Pons (tissue), 1 donor: ENCODE data around the gene GRHPR.
A peak's percentile ranks its signal among the peaks of the same experiment; 100 is the strongest.

Experiments
- DNase-seq: peaks from one replicate; pipeline ENCODE4 v3.0.0-alpha.2; 2016; ENCODE audit warnings: low spot score

The GRHPR gene

DNA sequence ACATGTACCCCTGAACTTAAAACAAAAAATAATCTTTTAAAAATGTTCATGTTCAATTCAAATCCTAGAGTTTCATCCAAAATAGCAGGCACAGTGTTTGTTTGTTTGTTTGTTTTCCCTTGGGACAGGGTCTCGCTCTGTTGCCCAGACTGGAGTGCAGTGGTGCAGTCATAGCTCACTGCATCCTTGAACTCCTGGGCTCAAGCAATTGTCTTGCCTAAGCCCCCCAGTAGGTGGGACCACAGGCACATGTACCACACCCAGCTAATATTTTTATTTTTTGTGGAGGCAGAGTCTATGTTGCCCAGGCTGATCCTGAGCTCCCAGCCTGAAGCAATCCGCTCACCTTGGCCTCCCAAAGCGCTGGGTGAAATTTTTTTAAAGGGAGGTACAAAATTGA, 58.3 kb downstream of the GRHPR start:
- no peak for DNase-seq

DNA sequence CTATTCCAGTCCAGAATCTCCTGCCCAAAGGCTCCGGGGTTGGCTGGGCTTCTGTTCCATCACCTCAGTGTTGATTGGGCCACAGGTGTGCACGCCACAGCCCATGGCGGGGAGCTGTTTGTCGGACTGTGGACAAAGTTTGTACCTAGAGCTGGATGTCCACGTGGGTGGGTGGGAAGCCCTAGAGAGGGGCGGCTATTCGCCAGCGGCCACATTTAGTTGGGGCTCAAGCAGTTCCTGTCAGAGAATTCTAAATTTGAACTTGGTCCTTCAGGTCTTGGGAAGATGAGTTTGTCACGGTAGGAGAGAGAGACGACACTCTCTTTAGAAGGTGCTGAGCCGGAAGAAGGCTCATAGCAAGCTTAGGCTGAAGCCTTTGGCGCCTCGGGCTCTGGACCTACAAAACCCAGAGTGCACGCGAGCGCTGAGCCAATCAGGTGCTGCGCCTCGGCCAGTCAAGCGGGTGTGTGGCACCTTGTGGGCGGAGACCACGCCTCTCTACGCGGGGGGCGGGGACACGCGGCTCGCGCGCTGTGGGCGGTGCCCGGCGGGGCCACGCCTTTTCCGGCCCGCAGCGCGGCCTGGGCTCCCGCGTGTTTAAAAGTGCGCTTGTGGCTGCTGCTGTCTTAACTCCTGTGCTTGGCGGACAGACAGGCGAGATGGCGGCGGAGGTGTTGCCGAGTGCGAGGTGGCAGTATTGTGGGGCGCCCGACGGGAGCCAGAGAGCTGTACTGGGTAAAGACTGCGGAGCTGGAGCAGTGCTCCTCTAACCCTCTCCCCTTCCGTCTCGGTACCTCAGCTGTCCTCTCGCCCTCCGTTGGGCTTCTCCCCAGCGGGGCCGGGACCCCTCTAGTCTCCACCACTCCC, 63.1 kb downstream of the GRHPR start, which contains the start of gene POLR1E:
POLR1E (plus strand) TSS at position 560 of the 867 bp plus-strand sequence; CDS start at position 660, 100 bp downstream.
- DNase-seq: peak; percentile 88

DNA sequence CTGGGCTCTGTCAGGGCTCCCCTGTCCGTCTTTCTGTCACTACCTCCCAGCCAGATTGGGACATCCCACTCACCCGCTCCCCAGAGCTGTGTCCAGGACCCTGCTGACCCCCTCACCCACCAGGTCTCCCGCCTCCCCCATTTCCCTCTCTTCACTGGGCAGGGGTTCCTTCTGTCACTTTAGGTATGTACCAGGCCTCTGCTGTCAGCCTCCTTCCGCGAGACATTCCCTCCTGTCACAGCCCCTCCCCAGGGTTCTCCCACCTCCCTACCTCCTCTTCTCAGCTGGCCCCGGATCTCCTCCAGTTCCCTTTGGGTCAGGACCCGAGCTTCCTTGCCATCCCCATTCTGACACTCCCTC, 63.7 kb downstream of the GRHPR start:
- no peak for DNase-seq
